HG03439 (cell line): ENCODE measurements around the gene SMOC2.

Source experiments
- ATAC-seq: cut with Tn5 transposase; IDR thresholded peaks from one replicate; pipeline ENCODE4 v1.9.1; 2021; ENCODE audit warnings: mild to moderate bottlenecking, moderate library complexity; ENCODE audit not compliant: unreplicated experiment

SMOC2 gene

DNA sequence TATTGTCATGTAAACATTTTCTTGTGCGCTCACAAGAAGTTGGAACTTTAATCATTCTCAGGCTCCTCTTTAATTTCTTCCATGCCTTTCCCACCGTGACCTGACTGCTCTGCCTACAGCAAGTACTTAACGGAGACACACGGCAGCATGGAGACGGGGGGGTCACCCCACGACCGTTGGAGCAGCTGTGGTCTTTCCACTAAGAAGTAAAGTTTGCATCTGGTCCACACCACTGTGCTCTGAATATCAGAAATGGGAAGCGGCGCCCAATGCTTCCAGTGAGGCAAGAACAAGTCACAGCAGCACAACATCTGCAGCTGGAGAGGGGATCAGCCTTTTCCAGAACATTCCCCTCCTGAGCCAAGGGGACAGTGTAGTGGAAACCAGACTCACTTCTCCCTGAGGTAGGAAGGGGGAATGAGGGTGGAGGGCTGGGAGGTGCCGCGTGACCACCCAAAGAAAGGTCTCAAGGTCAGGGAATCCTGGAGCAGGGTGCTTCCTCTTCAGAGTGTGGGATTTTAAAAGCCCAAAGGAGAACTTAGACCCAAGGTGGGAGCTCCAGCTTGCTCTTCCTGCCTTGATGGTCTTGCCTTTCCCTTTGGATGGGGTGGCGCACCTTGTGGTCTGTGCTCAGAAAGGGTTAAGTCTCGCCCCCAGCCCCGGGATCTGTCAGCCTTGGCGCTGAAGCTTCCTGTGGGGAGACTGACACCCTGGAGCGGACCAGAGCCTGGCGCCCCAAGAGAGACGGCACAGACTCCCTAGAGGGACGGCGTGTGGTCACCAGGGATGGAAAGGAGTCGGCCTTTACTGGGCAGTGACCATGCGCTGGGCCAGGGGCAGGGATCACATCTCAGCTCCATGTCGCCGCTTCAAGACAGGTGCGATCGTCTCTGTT, 25.6 kb upstream of the SMOC2 start:
- ATAC-seq, result no peak

DNA sequence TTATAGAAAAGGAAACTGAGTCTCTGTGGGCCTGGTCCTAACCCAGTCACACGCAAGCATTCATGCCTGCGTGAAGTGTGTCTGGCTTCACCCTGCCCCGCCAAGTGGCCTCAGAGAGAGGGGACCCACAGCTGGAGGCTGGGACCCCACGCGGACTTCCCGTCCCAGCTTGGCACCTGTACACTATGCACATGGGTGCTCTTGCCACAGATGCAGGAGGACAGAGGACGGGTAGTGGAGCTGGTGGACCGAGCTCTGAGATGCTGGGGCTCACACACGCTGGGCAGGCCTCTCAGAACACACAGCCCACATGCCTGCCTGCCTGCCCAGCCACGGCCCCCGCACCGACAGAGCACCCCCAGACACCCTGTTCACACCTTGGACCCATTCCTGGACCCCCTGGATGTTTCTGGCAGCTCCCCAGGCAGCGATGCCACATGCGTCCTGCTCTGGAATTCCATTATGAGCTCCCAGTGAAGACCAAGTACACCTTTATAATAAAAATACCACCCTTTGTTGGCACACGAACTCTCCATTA, 24.9 kb upstream of the SMOC2 start:
- ATAC-seq, result no peak

DNA sequence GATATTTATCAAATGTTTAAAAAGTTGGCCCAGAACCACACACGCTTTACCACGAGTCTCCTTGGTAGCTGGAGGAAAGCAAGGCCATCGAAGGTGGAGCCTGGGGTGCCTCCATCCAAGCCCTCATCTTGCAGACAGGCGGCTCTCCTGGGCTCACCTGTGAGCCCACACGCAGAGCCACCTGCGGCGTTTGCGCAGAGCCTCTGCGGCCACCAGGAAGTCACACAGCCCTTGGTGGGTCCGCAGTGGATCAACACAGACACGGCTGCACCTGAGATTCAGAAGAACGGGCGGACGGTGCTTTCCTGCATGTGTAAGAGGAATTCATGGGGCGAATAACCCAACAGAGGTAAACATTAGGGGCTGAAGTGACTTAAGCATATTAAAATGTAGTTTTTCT, 24.5 kb upstream of the SMOC2 start:
- ATAC-seq, result no peak

DNA sequence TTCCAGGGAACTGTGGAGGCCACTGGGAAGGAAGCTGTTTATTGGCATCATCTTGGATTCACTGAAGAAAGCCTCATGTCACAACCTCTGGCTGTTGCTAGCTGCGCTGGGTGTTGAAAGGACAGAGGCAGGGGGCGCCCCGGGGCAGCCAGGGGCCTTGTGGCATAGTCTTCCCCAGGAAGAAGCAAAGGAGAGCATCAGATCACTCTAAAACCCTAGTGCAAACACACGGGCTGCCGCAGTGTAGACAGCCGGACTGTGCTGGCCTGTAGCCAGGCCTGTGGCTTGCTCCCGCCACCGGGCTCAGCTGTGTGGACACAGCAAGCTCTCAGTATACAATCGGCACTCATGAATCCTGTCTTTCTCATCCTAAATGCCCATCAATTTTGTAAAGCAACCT, 23.8 kb upstream of the SMOC2 start:
- no peak for ATAC-seq

DNA sequence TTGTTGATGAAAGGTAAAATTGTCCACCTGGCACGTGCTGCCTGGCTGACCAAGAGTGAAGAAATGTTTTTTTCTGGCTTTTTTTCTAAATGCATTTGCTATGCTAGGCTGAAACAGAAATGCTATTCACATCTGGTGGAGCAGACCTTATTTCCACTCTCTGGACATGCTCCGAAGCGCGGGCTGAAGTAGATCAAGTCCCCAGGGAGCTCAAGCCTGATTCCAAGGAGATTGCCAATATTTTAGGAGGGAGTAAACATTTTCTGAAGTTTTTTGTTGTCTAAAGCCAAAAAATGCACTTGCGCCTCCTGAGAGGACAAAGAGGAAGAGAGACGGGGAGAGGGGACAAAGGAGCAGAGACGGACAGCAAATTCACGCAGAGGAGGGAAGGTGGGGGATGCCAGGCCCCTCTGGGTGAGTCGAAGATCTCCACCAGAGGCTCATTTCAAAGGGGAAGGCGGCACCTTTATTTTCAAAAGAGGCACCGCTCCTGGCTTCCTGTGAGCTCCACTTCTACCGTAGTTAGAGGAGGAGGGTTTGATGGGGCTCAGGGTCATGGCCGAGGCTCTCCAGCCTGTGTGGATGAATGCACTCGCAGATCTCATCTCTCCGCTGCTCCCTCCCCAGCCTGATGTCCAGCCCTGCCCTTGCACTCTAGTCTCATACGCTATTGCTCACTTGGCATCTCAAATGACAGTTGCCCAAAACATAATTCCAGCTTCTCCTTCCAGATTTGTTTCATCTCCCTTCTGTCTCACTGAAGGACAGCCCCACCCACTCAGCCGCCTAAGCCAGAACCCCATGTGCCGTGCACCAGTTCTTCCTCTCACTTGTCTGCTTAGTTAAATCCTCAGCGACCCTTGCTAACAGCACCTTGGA, 23.1 kb upstream of the SMOC2 start:
- no peak for ATAC-seq

DNA sequence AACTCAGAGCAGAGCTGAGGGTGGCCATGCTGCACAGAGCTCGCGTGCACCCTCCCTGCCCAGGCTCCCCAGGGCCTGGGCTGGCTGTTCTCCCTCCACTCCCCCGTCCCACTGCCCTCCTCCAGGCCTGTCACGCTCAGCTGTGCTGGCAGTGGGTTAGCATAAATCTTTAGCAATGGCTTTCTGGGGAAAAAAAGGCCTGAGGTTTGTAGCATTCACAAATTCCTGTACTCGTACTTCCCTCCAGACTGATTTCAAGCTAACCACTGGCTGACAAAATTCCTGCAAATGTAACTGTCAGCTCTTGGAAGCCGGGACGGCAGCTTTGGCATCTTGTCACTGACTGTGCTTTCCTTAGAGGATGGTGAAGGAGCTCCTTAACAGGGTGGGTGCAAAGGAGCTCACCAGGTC, 22.3 kb upstream of the SMOC2 start:
- no peak for ATAC-seq

DNA sequence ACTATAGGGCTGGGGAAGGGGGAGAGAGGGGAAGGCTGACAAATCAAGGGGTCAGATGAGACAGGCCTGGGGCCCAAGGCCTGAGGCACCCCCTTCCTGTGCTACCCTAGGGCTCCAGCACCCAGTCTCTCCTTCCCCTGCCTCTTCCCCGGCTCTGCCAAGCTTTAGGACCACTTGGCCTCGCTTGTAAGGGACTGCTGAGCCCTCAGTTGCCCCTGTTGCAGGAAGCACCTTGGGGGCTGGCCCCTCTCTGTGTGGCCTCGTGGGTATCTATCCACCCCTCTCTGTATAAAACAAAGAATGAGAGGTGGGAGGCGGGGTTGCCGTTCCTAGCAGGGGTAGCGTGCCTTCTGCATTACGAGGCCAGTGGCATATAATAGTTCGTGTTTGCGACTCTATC, 21.4 kb upstream of the SMOC2 start:
- no peak for ATAC-seq

DNA sequence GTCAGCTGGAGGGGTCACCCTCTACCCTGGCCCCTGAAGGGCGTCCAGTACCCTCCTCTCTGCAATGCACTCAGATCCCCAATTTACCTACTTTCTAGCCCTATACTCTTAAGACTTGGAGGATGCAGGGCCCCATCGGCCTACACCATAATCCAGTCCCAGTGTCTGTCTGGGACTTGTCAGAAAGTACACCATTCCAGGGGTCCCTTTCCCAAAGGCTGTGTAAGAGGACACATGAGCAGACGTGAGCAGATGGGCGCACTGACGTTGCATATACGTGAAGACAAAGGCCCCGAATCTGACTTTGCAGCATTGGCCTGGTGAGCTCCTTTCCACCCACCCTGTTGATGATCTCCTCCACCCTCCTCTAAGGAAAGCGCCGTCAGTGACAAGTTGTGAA, 20.9 kb upstream of the SMOC2 start:
- no peak for ATAC-seq

DNA sequence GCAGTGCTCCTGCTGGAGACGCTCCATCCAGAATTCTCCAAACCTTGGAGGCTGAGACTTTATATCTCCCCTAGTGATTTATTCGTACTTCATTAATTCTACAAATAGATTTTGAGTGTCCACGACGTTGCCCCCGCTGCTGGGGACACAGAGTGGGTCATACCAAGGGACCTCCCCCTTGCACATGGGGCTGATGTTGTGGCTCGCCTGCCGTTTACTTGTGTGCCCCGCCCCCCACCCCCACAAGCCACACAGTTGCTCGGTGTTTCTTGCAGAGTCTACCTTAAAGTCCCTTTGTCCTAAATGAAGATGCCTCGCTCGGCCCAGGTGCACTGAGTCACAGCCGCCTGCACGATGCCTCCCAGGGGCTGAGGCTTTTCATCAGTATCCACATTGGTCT, 20.3 kb upstream of the SMOC2 start:
- no peak for ATAC-seq

DNA sequence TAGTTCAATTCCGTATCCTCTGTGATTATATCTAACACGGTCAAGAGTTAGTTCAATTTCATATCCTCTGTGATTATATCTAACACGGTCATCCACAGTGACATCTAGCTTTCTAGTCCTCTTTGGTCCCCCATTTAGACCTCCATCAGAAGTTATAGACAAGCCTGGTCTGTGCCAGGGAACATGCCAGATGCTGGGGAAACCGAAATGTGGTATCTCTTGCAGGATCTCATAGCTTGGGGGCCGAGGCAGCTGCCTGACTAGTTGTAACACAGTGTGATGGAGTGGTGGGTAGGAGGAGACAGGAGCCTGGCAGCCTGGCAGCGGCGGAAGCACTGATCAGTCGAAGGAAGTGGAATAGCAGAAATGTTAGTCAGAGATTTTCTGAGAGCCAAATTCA, 13.8 kb upstream of the SMOC2 start:
- no peak for ATAC-seq

DNA sequence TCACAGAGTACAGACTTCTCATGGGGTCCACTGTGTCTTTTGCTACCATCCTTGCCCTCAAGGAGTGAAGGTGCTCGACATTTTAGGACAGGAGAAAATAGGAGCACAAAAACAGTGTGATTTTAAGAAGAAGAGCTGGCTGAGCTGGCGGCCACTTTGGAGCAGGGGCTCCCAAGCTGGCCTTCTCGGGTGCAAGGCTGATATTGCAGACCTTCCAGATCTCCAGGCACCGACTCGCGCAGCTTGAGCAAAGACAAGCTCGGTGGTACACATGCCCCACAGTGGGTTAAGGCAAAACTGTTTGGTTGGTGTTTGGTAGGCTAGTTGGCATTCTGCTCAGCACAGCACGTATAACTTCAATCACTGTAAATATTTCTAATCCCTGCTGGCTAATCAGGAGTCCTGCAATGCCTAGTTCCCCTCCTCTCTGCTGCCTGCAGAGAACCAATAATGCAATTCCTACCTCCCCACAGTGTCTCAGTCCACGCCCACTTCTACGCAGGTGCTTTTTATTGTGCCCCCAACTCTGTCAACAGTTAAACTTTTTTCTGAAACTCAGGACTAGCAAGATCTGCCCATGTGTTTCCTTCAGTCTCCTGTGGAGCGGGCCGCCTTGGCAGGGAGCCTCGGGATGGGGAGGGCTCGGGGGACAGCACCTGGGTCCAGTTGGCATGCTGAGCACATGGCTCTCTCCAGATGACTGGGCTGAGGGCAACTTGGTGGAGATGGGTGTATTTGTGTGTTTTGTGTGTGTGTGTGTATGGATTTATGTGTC, 12.7 kb upstream of the SMOC2 start:
- ATAC-seq, result no peak

DNA sequence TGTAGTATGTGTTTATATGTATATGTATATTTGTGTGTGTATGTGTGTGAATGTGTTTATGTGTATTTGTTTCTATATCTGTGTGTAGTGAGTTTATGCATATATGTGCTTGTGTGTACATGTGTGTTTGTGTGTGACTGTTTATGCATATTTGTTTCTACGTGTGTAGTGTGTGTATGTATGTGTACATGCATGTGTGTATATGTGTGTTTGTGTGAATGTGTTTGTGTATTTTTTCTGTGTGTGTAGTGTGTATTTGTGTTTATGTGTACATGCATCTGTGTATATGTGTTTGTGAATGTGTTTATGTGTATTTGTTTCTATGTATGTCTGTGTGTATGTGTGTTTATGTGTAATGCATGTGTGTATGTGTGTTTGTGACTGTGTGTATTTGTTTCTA, 12.1 kb upstream of the SMOC2 start:
- no peak for ATAC-seq

DNA sequence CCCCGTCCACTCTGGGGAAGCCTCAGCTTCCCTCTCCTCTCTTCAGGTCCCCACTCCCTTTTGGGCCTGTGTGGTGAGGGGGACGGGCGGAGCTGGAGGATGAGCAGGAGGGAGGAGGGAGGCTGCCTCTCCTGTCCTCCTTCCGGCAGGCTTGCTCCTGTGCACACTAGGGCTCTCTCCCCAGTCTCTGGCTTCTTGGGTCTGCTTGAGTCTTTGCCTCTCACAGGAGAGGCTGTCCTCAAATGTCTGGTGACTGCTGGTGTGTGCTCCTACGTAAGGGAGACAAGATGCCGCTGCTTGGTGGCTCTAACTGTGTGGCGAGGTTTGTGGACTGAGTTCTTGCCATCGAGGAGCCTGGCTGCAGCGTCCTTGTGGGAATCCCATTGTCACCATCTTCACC, 8.8 kb upstream of the SMOC2 start:
- no peak for ATAC-seq

DNA sequence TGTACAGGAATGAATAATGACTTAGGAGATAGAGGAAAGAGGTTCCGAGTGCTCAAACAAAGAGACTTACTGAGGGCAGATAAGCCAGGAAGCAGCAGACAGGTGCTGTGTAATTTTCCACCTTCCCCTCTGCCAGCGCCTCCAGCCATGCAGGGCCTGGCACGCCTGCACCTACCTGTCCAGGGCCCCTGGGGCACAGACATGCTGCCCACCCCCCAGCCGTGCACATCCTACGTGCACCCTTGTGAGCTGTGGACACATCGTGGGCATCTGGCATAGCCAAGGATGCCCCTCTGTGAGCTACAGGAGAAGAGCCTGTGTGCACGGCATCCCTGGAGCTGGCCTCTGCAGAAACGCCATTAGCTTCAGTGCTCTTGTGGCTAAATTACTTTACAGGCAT, 7.1 kb upstream of the SMOC2 start:
- no peak for ATAC-seq

DNA sequence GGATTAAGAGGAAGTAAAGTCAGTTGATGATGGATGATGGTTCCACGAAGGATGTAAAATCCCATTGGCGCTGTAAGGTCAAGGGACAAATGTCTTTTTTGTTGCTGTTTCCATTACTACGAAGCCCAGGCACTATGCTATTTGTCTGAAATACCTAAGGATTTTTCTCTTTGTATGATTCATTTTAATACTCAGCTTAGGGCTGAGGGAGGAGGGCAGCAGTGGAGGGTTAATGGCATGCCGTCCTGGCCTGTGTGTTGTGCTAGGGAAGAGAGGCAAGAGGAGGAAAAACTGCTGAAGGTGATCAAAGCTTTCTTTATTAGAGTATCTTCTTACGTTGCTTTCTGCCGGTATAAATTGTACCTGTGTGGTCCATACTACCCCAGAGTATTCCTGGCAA, 6.5 kb upstream of the SMOC2 start:
- no peak for ATAC-seq

DNA sequence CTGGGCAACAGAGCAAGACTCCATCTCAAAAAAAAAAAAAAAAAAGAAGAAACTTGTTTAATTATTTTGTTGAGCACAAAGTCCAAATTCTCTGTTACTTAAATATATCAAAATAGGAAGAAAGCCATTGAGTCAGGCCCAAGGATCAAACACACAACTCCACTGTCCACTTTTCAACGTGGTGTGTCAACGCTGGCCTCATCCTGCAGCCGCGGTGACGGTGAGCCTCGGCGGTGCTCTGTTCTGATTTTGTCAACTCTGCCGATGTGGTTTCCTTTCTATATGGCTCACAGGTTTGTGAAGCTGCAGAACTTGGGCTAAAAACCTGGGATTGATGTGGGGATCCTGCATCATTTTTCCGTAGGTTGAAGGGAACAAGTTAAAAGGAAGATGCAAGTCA, 3.2 kb upstream of the SMOC2 start:
- ATAC-seq, result no peak

DNA sequence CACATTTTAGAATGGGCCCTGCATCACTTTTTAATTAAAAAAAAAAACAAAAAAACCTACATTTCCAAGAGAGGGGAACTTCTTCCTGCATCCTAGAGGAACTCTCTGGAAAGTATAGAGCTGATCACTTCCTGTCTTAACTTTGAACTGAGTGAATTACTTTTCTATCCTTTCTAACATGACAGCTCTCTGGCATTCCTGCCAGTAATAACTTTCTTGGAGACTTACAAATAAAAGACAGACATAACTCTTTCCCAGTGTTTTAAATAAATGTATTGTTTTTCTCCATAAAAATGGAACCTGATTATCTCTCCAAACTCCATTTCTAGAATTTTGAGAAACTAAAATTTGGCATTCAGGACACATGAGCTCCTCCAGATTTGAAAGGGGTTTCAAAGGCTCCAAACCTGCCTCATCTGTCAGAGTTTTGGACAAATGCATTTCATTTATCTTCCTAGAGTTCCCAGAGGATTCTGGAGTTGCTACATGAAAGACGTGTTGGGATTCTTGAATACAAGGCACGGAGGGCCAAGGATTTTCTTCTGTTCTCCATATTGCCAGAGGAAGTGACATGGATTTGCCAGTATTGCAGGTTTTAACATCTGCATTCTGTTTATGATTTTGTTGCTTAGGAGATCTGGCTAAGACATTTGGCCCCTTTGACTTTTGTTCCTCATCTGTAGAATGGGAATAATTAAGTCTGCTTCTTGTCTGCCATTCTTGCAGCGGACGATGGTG, 2.0 kb upstream of the SMOC2 start:
- ATAC-seq, result no peak

DNA sequence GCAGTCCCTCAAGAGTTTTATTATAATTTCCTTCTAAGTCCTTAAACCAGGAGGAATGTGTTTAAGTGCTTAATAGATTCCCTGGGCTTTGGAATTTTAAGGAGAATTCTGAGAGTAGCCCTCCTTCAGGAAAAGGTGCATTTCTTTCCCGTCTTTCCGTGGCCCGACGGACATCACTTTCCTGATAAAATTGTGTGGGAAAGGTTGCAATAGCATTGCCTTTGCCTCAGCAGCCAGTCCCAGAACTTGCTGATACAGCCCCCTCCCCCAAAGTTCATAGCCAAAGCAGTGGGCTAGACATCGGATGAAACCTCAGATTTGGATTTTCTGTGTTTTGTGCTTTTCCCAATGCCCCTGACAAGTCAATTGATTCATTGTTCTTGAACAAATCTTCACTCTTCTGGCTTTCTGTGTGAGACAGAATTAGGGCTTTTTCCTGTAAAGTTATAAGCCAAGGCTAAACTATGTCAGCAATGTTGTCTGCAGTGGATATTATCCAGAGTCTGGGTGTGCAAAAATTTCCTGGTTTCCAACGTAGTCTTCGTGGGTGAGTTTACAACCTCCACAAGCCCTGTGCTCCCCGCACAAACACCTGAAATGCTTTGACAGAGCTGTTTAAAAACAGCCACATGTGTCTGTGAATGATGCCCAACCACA, 1.1 kb upstream of the SMOC2 start:
- no peak for ATAC-seq

DNA sequence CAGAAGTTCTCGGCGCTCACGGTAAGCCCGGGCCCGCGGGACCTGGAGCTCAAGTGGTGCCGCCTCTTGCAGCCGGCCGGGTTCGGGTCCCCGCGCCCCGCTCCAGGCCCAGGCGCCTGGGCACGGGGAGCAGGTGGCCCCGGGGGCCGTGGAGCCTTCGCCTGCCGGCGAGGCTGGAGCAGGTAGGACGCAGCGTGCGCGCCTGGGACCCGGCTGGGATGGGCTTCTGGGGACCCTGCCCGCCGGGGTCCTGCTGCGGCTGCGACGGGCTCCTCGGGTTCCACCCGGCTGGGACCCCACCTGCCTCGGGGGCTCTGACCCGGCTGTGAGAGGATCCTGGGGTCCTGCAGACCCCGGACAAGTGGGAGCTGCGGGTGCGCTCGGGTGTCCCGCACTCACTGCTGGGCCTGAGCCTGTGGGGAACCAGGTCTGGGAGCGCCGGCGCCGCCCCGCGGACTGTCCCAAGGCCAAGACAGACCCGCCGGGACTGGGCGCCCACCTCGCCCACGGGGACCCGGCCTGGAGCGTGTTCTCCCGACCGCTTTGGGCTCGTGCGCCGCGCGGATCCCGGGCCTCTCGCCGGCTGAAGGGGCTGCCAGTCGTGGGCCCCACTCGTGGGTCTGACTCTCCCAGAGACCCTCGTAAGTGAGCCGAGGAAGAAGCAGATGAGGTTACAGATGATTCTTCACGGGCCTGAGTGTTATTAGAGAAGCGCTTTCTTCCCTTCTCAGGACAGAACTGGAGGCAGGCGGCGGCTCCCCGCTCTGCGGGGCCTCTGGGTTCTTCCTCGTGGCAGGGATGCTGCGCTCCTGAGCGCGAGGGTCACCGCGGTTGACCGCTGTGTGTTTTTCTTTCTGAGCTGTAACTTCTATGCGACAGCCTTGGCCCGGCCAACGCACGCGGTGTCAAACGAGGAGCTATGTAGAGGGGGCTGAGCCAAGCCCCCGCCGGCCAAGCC, 729 bp downstream of the SMOC2 start:
- no peak for ATAC-seq
